ENCODE results near the gene ARHGAP27.

GRCh38 chr17:45404870-45405249 lies 27.8 kb downstream of the ARHGAP27 start:
- no peak for TF ChIP-seq EZH2phosphoT487 (IDR thresholded peaks at IDR 0.05; ENCODE audit: borderline replicate concordance, low read depth, low read length)
- TF ChIP-seq CTCF (conservative IDR thresholded peaks at IDR 0.05; ENCODE audit: low read length), result no peak

Data from OCI-LY7 (cell line).